IPS-15b (cell line): ENCODE results near the gene EBF4.
"Not testable (repeated sequence)": the region's sequence is repeated elsewhere in the genome, so short reads cannot be mapped to it uniquely, and the experiment has no call there.

Experiments used
- H3K27me3 ChIP-seq: one replicate; pipeline ENCODE4 v1.6.1; 2013; ENCODE audit warnings: low read length; ENCODE audit not compliant: control insufficient read depth, insufficient read depth
- H3K36me3 ChIP-seq: one replicate; pipeline ENCODE4 v1.6.1; 2013; ENCODE audit warnings: low read length; ENCODE audit not compliant: control insufficient read depth, insufficient read depth
- H3K4me1 ChIP-seq: one replicate; pipeline ENCODE4 v1.6.1; 2013; ENCODE audit warnings: mild to moderate bottlenecking, low read length; ENCODE audit not compliant: control insufficient read depth, insufficient read depth
- H3K4me3 ChIP-seq: one replicate; pipeline ENCODE4 v1.5.1; 2013; ENCODE audit warnings: low read depth, low read length
- H3K9ac ChIP-seq: one replicate; pipeline ENCODE4 v1.6.1; 2013; ENCODE audit warnings: low read depth, mild to moderate bottlenecking, low read length
- H3K9me3 ChIP-seq: one replicate; pipeline ENCODE4 v1.6.1; 2013; ENCODE audit warnings: mild to moderate bottlenecking, low read length; ENCODE audit not compliant: control insufficient read depth, insufficient read depth

EBF4 gene

DNA sequence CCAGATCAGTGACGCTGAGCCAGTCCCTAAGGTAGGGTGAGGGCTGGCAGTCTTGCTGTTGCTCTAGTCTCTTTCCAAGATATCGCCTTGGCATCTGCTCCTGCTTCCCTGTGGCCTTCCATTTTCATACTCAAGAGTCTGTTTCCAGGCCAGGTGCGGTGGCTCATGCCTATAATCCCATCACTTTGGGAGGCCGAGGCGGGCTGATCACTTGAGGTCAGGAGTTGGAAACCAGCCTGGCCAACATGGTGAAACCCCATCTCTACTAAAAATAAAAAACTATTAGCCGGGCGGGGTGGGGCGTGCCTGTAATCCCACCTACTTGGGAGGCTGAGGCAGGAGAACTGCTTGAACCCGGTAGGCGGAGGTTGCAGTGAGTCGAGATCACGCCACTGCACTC lies 77.5 kb downstream of the EBF4 start:
- not testable (repeated sequence) for H3K9me3 ChIP-seq, H3K36me3 ChIP-seq, H3K4me1 ChIP-seq, H3K27me3 ChIP-seq, H3K9ac ChIP-seq, H3K4me3 ChIP-seq

DNA sequence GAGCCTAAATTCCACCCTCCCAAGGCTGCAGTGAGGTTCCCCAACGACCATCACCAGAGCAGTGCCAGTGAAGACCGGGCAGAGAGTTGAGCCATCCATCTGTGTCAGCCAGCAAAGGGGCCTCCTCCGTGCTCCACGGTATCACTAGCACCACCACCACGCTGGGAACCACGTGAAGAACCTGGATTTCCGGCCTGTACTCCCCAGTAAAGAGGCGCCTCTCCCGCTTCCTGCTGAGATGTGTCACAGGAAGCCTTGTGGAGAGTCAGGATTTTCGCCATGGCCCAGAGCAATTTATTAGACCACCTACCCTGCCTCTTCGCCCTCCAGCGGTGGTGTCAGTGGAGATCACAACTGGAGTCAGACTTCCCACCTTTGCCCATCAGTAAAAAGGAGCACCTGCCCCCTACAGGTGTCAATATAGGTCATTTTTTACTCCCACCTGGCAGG lies 79.1 kb downstream of the EBF4 start:
- Histone ChIP-seq H3K9me3 (no peaks in the 10 kb centered on the region), H3K4me3 (no peak overlapping the region), H3K9ac (no peak overlapping the region), H3K27me3 (peaks cover 2% of the 10 kb centered on the region), H3K36me3 (no peaks in the 10 kb centered on the region), H3K4me1 (no peaks in the 10 kb centered on the region)

DNA sequence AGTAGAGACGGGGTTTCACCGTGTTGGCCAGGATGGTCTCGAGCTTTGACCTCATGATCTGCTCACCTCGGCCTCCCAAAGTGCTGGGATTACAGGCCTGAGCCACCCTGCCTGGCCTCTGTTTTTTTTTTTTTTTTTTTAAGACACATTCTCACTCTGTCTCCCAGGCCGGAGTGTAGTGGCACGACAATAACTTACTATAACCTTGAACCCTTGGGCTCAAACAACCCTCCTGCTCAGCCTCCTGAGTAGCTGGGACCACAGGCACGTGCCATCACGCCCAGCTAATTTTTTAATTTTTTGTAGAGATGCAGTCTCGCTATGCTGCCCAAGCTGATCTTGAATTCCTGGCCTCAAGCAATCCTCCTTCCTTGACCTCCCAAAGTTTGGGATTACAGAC lies 81.2 kb downstream of the EBF4 start:
- H3K4me1 ChIP-seq, result no peaks in the 10 kb centered on the region
- H3K4me3 ChIP-seq, result no peak overlapping the region
- H3K9ac ChIP-seq, result no peak overlapping the region
- no peaks in the 10 kb centered on the region for H3K27me3 ChIP-seq
- no peaks in the 10 kb centered on the region for H3K36me3 ChIP-seq
- H3K9me3 ChIP-seq, result no peaks in the 10 kb centered on the region

DNA sequence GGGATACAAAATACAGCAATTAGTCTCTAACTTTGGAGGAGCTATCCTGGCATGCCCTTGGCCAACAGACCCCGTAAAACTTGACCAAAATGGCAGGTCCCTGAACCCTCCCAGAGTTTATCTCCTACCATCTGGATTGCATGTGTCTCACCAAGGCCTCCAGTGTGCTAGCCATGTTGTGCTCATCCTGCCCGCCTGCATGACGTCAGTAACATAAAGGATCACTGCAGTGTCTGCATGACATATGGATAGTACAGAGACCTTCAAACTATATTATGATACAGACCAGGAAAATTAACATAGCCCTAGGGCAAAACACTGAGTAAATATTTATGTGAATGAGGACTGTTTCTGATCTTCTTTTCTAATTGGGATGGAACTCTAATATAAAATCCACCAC lies 82.6 kb downstream of the EBF4 start:
- Histone ChIP-seq H3K9me3 (no peaks in the 10 kb centered on the region), H3K36me3 (no peaks in the 10 kb centered on the region), H3K4me1 (no peaks in the 10 kb centered on the region), H3K9ac (no peak overlapping the region), H3K4me3 (no peak overlapping the region), H3K27me3 (no peaks in the 10 kb centered on the region)

DNA sequence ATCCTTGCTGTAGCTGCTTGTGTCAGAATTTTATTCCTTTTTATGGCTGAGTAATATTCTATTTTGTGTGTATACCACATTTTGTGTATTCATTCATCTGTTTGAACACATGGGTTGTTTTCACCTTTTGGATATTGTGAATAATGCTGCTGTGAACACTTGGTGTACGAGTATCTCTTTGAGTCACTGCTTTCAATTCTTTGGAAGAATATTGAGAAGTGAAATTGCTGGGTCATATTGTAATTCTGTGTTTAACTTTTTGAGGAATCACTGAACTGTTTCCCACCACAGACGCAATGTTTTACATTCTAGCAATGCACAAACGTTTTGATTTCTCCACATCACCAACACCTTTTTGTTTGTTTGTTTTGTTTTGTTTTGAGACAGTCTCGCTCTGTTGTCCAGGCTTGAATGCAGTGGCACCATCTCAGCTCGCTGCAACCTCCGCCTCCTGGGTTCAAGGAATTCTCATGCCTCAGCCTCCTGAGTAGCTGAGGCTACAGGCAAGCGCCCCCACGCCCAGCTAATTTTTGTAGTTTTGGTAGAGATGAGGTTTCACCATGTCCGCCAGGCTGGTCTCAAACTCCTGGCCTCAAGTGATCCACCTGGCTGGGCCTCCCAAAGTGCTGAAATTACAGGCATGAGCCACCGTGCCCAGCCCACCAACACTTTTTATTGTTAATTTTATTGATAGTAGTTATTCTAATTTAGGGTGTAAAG lies 86.2 kb downstream of the EBF4 start:
- Histone ChIP-seq H3K36me3 (no peaks in the 10 kb centered on the region), H3K9me3 (no peaks in the 10 kb centered on the region), H3K27me3 (no peaks in the 10 kb centered on the region), H3K4me1 (no peaks in the 10 kb centered on the region), H3K4me3 (no peak overlapping the region), H3K9ac (no peak overlapping the region)

DNA sequence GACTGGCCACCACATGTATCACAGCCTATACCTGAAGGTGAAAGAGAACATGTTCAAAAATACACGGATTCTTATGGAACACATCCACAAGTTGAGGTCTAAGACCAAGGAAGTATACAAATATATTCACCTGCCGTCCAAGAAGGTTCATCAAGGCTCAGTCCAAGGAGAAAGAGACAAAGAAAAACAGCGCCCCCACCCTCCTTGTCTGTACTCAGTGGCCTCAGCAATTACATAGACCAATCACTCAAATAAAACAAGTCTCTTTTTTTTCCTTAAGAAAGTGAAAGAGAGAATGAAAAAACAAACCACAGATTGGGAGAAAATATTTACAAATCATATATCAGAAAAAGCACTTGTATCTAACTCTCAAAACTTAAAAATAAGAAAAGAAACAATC lies 88.4 kb downstream of the EBF4 start:
- no peaks in the 10 kb centered on the region for H3K9me3 ChIP-seq
- no peaks in the 10 kb centered on the region for H3K36me3 ChIP-seq
- H3K4me1 ChIP-seq, result no peaks in the 10 kb centered on the region
- no peak overlapping the region for H3K4me3 ChIP-seq
- no peak overlapping the region for H3K9ac ChIP-seq
- H3K27me3 ChIP-seq, result no peaks in the 10 kb centered on the region

DNA sequence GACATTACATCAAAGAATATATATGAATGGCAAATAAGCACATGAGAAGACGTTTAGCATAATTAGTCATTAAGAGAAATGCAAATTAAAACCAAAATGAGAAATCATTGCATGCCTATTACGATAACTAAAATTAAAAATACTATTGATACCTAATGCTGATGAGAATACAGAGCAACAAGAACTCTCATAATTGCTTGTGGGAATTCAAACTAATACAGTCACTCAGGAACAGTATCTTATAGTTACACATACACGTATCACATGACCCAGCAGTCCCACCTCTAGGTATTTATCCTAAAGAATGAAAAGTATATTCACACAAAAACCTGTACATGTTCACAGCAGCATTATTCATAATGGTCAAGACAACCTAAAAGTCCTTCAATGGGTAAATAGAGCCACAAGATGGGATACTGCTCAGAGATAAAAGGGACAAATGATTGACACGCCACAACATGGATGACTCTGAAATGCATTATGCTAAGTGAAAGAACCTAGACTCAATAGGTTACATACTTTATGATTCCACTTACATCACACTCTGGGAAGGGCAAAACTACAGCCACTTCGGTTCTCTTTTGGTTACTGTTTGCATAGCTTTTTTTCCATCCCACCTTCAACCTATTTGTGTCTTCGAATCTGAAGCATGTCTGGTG lies 91.5 kb downstream of the EBF4 start:
- H3K36me3 ChIP-seq, result no peaks in the 10 kb centered on the region
- H3K27me3 ChIP-seq, result no peaks in the 10 kb centered on the region
- no peak overlapping the region for H3K9ac ChIP-seq
- no peak overlapping the region for H3K4me3 ChIP-seq
- no peaks in the 10 kb centered on the region for H3K4me1 ChIP-seq
- no peaks in the 10 kb centered on the region for H3K9me3 ChIP-seq

DNA sequence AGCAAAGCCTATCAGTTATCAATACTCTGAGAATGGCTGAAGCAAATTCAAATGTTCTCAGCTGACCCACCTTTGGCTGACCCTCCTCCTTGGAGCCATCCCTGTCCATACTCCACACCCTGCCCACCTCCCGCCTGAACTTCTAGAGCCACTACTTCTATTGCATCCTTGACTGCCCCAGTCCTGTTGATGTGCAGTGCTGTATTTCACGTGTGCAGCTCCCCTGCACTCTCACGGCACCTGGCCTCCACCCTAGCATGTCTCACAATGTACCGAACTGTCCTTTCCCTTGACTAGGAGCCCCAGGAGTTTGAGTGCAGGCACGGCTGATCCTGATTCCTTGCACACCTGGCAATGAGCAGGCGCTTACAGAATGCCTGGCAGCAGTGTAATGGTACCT lies 100.9 kb downstream of the EBF4 start:
- H3K9ac ChIP-seq, result no peak overlapping the region
- H3K4me3 ChIP-seq, result no peak overlapping the region
- peaks cover 19% of the 10 kb centered on the region for H3K36me3 ChIP-seq
- H3K4me1 ChIP-seq, result no peaks in the 10 kb centered on the region
- no peaks in the 10 kb centered on the region for H3K27me3 ChIP-seq
- no peaks in the 10 kb centered on the region for H3K9me3 ChIP-seq

DNA sequence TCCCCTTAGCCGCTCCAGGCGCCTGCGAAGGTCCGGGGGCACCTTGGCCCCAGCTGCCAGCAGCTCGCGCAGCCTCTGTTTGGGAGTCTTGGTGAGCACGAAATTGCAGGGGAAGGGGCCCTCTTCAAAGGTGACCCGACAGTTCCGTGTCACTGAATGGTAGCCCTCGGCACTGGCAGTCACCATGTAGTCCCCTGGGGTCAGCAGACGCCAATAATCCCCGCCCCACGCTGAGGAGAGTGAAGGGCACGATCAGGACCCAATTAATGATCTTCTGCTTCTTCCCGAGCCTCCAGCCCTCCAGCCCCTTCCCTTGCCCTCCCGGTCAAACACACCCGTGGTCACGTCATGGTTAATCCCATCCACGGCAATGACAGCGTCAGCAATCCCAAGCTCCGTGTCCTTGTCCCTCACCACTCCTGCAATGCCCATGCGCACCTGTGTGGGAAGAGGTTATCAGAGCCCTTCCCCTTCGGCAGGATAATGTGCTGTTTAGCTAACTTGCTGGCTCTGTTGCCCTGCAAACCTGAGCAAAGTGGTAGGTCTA lies 101.7 kb downstream of the EBF4 start:
- Histone ChIP-seq H3K9me3 (no peaks in the 10 kb centered on the region), H3K36me3 (peaks cover 19% of the 10 kb centered on the region), H3K4me1 (peaks cover 4% of the 10 kb centered on the region), H3K4me3 (no peak overlapping the region), H3K9ac (no peak overlapping the region), H3K27me3 (peaks cover 3% of the 10 kb centered on the region)

DNA sequence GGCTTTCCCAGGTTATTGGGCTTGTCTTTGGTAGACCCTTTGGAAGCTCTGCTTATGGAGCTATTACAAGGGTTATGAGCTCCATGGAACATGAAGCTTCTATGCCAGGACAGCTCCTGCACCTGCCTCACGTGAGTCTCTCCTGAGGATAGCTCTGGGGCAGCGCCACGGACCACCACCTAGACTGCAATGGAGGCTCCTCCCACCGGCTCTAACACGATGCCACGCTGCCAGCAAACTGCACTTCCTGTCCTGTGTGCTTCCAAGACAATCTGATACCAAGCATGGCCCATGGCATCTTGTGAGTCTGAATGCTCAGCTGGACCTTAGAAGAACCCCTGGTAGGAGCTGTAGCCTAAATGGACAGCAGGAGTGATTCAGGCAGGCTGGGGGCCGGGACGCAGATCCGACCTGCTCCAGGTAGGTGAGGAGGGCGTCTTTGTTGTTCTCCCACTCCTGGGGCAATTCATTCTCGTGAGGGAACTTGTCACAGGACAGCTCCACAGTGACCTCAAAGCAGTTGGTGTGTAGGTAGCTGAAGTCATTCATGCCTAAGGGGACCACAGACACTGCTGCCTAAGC lies 102.4 kb downstream of the EBF4 start:
- peaks cover 3% of the 10 kb centered on the region for H3K27me3 ChIP-seq

DNA sequence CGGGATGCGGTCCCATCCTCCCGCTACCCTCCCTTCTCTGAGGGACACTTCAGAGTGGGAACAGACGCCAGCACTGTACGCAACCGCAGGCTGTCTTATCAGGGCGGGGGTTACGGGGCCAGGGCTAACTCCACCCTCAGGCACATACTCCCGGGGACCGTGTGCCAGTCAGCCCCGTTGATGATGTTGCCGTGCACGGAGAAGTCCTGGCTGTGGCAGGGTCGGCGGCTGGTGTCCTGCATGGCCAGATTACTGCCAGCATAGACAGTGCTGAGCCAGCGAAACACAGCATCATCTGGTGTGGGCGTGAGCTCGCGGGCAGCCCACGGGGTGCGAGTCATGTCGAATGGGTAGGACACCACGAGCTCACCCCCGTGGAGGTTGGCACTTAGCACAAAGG lies 102.9 kb downstream of the EBF4 start:
- Histone ChIP-seq H3K4me1 (peaks cover 4% of the 10 kb centered on the region), H3K4me3 (no peak overlapping the region), H3K9ac (no peak overlapping the region), H3K9me3 (no peaks in the 10 kb centered on the region), H3K27me3 (peaks cover 3% of the 10 kb centered on the region), H3K36me3 (peaks cover 19% of the 10 kb centered on the region)

More for the DNA sequence above, 102.4 kb downstream of the EBF4 start:
- Histone ChIP-seq H3K4me3 (no peak overlapping the region), H3K9ac (no peak overlapping the region), H3K4me1 (peaks cover 4% of the 10 kb centered on the region), H3K36me3 (peaks cover 19% of the 10 kb centered on the region), H3K9me3 (no peaks in the 10 kb centered on the region)
